HL-60 (cell line): ENCODE measurements around the gene TMEM163.

Experiments
- GABPA ChIP-seq: IDR thresholded peaks from 2 replicates; pipeline ENCODE4 v1.6.1; 2012; ENCODE audit warnings: low read depth
- POLR2AphosphoS5 ChIP-seq: IDR thresholded peaks from 2 replicates; pipeline ENCODE4 v1.6.1; 2012; ENCODE audit warnings: low read depth
- TF ChIP-seq, protein P1 (sequence below): IDR thresholded peaks from one replicate; pipeline ENCODE4 v1.5.1; 2011; ENCODE audit warnings: low read length, control low read depth, inconsistent platforms; ENCODE audit not compliant: insufficient read depth

DNA sequence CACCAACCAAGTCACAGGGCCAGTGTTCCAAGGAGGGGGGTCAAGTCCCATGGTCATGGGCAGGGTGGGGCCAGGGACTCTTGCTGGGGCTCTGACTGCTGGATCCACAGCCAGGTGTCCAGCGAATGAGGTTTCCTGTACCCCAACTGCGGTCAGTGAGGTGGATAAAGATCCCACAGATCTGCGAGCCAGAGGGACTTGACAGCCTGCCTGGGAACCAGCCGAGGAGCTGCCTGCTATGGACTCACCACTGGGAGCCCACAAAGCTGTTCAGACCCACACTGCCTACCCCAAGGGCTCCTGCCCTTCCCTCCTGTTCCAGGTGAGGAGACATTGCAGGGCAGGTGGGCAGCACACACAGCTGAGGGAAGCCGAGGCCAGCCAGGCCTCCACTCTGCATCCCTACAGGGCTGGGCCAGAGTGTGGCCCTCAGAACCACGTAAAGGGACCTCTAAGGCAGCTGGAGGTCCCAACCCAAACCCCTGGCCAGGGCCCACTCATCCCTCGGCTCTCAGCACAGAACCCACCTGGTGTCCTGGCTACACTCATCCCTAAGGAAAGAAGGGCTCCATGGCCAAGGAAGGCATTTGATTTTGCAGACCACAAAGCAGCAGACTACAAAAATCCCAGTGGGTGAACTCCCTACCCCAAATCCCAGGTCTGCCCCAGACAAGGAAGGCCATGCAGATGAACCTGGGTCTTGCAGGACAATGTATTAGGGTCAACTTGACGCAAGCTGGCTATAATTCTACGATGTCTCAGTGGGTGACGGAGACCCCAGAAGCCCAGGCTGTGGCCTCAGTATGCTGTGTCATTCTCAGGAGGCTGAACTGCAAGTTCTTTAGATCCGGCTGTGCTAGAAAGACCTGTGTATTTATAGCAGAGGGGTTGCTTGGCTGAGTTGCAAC lies 255.8 kb downstream of the TMEM163 start:
- no peak for TF ChIP-seq GABPA
- TF ChIP-seq, protein P1, sequence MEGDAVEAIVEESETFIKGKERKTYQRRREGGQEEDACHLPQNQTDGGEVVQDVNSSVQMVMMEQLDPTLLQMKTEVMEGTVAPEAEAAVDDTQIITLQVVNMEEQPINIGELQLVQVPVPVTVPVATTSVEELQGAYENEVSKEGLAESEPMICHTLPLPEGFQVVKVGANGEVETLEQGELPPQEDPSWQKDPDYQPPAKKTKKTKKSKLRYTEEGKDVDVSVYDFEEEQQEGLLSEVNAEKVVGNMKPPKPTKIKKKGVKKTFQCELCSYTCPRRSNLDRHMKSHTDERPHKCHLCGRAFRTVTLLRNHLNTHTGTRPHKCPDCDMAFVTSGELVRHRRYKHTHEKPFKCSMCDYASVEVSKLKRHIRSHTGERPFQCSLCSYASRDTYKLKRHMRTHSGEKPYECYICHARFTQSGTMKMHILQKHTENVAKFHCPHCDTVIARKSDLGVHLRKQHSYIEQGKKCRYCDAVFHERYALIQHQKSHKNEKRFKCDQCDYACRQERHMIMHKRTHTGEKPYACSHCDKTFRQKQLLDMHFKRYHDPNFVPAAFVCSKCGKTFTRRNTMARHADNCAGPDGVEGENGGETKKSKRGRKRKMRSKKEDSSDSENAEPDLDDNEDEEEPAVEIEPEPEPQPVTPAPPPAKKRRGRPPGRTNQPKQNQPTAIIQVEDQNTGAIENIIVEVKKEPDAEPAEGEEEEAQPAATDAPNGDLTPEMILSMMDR: no peak
- no peak for TF ChIP-seq POLR2AphosphoS5
